NCI-H1092 treated with DMSO at 0.1 percent for 48 hours (cell line): Measurements from ENCODE around the gene CEMIP.

Source experiments
- DNase-seq: peaks from one replicate; lab custom pipeline; 2025; lab: John Stamatoyannopoulos, UW

The CEMIP gene

DNA sequence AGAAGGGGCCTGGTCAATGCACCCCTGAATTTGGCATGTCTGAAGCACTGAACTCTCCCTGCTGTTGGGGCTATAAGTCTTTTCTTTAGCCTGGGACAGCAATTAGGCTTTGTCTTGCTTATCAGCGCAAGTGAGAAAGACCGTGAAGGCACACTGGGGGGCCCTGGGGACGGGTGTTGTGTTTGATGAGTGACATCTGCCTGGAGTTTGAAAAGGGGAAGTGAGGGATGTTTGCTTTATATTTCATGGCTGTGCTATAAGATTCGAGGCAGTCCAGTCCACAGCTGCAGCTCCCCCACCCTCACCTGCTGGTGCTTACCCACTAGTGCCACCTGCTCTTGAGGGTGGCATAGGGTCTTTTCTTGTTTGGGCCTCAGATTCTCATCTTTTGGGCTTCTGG is 44.8 kb downstream of the CEMIP start:
- no peak for DNase-seq

GRCh38 chr15:80825361-80826030 is 46.3 kb downstream of the CEMIP start:
- DNase-seq = peak; percentile 16

GRCh38 chr15:80828796-80829195 is 49.6 kb downstream of the CEMIP start:
- DNase-seq = no peak

- DNase-seq = no peak
These were observed 51.5 kb downstream of the CEMIP start for GRCh38 chr15:80830677-80831076.

GRCh38 chr15:80831192-80831591 is 52.0 kb downstream of the CEMIP start:
- DNase-seq = no peak

- DNase-seq = no peak
These were observed 52.5 kb downstream of the CEMIP start for GRCh38 chr15:80831606-80832224.

- DNase-seq = no peak
These were observed 53.5 kb downstream of the CEMIP start for GRCh38 chr15:80832686-80833085.

DNA sequence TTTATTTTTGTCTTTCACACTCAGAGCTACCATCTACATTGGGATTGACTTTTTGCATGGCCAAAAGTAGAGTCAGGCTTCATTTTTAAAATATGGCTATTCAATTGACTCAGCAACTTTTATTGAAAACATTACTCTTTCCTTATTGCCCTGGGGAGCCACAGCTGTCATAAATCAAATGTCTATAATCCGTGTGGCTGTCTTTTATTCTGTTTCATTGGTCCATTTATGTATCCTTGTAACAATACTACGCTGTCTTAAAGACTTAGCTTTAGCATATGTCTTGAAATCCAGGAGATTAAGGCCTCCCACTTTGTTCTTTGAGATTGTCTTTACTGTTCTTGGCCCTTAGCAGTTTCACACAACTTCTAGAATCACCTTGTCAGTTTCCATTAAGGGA is 55.2 kb downstream of the CEMIP start:
- no peak for DNase-seq

DNA sequence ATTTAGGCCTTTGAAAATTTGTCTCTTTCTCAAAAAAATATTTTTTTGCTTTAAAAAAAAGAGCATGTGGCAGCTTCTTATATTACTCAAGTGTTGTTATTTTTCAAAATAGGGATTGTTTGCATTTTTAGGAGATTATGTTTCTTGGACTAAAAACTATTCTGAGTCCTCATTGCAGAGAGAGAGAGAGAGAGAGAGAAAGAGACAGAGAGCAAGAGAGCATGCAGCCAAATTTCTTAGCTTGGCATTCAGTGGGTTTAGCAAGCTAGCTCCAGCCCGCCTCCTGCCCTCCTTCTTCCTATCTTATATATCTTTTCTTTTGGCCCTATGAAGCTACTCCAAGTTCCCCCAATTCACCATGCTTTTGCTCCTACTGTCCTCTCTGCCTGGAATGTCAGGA is 55.7 kb downstream of the CEMIP start:
- no peak for DNase-seq

DNA sequence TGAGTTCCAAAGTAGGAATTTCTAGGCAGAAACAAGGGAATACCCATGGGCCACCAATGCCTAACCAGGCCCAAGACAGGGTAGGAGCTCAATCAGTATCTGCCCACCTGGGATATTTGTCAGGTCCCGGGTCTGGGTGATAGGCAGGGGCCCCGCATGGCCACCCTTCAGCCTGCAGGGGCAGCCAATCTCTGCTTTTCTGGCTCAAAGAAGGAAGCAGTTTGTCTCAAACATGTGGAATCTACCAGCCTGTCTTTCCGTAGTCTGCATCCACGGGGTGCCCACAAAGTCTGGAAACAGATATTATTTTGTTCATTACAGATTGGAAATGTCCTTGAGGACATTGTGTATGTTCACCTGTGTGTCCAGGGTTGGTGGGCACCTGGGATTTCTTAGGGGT is 56.2 kb downstream of the CEMIP start:
- DNase-seq = no peak

- DNase-seq = no peak
These were observed 57.1 kb downstream of the CEMIP start for GRCh38 chr15:80836223-80836622.

GRCh38 chr15:80837006-80837405 is 57.8 kb downstream of the CEMIP start:
- no peak for DNase-seq

GRCh38 chr15:80838012-80838411 is 58.8 kb downstream of the CEMIP start:
- no peak for DNase-seq

DNA sequence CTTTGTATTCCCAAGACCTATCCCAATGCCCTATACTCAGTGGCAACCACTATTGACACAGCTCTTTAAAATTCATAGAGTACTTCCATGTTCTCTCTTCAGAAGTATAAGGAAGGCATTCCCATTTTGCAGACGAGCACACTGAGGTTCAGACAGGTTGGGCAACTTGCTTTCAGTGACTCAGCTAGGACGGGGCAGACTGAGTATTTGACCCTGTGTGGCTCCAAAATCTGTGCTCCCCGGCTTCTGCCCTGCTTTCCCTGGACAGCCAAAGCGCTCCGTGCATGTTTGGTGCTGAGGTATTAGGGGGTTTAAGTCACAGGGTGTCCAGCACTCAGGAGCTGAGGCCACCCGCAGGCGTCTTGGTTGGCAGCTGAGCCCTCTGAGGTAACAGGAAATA is 59.5 kb downstream of the CEMIP start:
- DNase-seq = no peak

DNA sequence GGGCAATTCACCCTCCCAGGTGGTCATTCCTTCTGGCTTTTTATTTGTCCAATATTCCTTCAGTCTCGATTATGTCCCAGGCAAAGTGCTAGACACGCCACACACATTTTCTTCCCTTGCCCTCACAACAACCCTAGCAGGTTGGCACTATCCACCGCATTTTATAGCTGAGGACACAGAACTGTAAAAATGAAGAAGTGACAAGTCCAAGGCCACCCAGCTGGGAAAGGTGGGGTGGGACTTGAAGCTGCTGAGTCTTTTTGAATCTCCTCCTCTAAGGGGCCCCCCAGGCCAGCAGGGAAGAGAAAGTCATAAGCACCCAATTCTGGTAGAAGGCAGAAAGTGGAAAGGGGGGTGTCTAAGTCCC is 60.6 kb downstream of the CEMIP start:
- DNase-seq = no peak

GRCh38 chr15:80840182-80841130 is 61.3 kb downstream of the CEMIP start:
- no peak for DNase-seq

GRCh38 chr15:80841541-80841940 is 62.4 kb downstream of the CEMIP start:
- DNase-seq = no peak

DNA sequence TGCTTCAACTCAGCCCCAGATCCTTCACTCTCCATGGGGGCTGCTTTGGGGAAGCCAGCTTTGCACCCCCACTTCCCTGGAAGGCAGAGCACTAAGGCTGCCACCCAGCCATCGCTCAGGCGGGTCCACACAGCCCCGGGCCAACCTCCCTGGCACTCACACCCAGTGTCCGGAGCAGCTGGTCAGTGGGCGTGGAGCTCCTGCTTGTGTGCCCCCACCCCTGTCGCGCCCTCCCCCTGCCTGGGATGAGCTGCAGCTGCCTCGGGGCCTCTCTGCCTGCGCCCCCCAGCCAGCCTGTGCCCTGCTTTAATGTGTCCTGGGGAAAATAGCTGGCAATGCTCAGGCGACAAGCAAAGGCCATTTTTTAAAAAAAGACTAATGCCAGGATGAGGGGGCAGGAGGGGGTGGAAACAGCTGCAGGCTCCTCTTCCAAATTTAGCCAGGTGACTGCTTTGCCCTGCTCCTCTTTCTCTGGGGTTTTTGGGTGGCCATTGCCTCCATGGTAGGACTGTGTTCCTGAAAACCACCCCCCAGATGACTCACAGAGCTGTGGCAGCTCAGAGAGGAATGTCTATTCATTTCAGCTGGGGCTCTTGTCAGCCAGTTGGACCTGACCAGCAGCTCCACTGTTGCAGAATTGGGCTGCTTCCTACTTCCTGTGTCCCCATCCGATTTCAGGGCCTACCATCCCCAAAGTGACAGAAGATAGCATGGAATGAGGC is 65.0 kb downstream of the CEMIP start:
- DNase-seq = no peak

DNA sequence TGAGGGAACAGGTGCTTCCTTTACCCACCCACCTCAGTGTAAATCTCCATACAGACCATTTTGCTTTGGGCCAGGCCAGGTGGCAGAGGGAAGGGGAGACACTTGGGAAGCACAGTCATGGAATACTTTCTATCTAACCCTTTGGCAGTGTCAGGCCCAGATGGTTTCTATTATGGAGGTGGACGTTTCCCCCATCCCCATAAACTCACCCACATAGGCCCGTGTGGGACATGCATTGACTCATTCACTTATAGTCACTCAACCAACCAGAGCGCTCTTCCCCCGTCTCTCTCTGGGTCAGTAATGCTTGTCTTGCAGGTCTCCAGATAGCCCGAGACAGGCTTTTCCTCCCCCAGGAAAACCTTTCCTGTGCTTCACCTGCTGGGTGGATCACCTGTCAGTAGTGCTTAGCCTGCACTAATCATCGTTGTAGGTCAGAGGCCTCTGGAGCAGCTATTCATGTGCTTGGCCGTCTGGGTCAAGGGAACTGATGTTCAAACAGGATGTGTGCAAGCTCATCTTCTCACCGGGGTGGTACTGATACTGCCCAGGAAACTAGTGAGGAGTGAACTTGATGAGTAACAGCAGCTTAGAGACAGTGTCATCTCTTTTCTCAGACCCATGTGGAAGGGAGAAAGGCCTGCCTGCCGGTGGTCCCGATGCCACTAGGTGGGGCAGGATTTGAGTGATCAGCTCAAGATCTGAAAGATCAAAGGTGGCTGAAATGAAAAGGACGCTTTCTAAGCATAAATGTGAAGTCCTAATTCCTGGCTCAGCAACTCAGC is 67.1 kb downstream of the CEMIP start:
- no peak for DNase-seq

DNA sequence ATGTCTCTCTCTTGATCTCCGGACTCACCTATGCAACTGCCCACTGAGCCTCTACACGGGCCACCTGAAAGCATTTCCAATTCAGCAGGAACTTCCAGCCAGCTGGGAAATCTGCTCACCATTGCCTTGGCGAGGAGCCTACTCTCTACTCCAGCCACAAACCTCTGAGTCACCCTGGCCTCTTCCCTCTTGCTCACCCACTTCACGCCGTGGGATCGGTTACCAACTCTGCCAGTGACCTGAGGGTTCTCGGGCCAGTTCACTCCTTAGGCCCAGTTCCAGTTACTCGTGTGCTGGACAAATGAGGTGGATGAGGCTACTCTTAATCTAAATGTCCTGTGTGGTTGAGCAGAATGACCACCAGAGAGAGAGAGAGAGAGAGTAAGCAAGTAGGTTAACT is 70.1 kb downstream of the CEMIP start:
- no peak for DNase-seq

DNA sequence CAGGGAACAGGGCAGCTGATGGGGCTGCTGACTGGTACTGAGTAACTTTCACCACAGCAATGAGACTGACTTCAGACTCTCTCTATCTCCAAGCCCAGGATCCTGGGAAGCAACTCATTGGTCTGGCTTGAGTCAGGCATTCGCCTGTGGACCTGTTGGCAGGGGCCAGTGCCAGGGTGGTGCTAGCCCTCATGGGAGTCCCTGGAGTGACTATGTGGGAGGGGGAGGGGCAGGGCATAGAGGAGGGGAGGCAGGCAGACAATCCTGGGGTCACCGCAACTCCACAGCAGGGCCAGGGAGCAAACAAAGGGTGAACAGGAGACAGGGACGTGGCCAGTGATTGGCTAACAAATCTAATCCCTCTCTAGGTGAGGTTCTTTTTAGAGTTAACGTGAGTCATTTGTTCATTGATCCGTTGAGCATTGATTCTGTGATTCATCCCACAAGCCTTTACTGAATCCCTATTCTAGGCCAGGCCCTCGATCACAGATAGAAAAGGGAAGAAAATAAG is 71.8 kb downstream of the CEMIP start:
- DNase-seq = no peak
